GM23248 (cell line): ENCODE measurements around the gene CNTLN. TPM values are rescaled to one million over a fixed set of nuclear protein-coding genes. Genes with fewer than 3 reads are reported as not detected.

Experiments
- DNase-seq: peaks from one replicate; pipeline ENCODE4 v3.0.0-alpha.2; 2015
- H2AFZ ChIP-seq: fragments of 200-600 bp; sonication (generic); 2 replicates; pipeline ENCODE4 v1.6.1; 2016; ENCODE audit warnings: antibody characterized with exemption
- H3F3A ChIP-seq: fragments of 200-600 bp; sonication (generic); 2 replicates; pipeline ENCODE4 v1.6.1; 2016; ENCODE audit warnings: mild to moderate bottlenecking, antibody characterized with exemption, mixed run types; ENCODE audit not compliant: insufficient read depth
- H3K27ac ChIP-seq: fragments of 200-600 bp; sonication (generic); 2 replicates; pipeline ENCODE4 v1.5.1; 2016; ENCODE audit warnings: mild to moderate bottlenecking
- H3K27me3 ChIP-seq: fragments of 200-600 bp; sonication (generic); replicated peaks from 2 replicates; pipeline ENCODE4 v1.6.1; 2016; ENCODE audit warnings: mild to moderate bottlenecking; ENCODE audit not compliant: insufficient read depth
- H3K36me3 ChIP-seq: fragments of 200-600 bp; sonication (generic); 2 replicates; pipeline ENCODE4 v1.6.1; 2016; ENCODE audit warnings: low read depth, mild to moderate bottlenecking
- H3K4me1 ChIP-seq: fragments of 200-600 bp; sonication (generic); 2 replicates; pipeline ENCODE4 v1.6.1; 2016; ENCODE audit warnings: mild to moderate bottlenecking; ENCODE audit not compliant: insufficient read depth
- H3K4me2 ChIP-seq: fragments of 200-600 bp; sonication (generic); one replicate; pipeline ENCODE4 v1.6.1; 2016; ENCODE audit warnings: mild to moderate bottlenecking; ENCODE audit not compliant: unreplicated experiment
- H3K4me3 ChIP-seq: fragments of 200-600 bp; sonication (generic); 2 replicates; pipeline ENCODE4 v1.5.1; 2016; ENCODE audit warnings: mild to moderate bottlenecking
- H3K79me2 ChIP-seq: fragments of 200-600 bp; sonication (generic); 2 replicates; pipeline ENCODE4 v1.6.1; 2016; ENCODE audit warnings: mild to moderate bottlenecking; ENCODE audit not compliant: insufficient read depth
- H3K9ac ChIP-seq: fragments of 200-600 bp; sonication (generic); 2 replicates; pipeline ENCODE4 v1.6.1; 2016; ENCODE audit warnings: mild to moderate bottlenecking
- H3K9me2 ChIP-seq: fragments of 200-600 bp; sonication (generic); 2 replicates; pipeline ENCODE4 v1.6.1; 2016; ENCODE audit warnings: mixed run types, mild to moderate bottlenecking, moderate library complexity; ENCODE audit not compliant: insufficient read depth
- H3K9me3 ChIP-seq: fragments of 200-600 bp; sonication (generic); one replicate; pipeline ENCODE4 v1.6.1; 2017; ENCODE audit warnings: low read depth
- H4K20me1 ChIP-seq: fragments of 200-600 bp; sonication (generic); 2 replicates; pipeline ENCODE4 v1.6.0; 2016; ENCODE audit not compliant: insufficient read depth
- EZH2 ChIP-seq: fragments of 200-600 bp; sonication (generic); IDR thresholded peaks from 2 replicates; pipeline ENCODE4 v1.6.1; 2018; ENCODE audit warnings: antibody characterized with exemption, mild to moderate bottlenecking; ENCODE audit not compliant: insufficient read depth, poor library complexity, severe bottlenecking
- EZH2phosphoT487 ChIP-seq: fragments of 200-600 bp; sonication (generic); IDR thresholded peaks from 2 replicates; pipeline ENCODE4 v1.6.1; 2018; ENCODE audit warnings: antibody characterized with exemption, moderate library complexity, mild to moderate bottlenecking, low read depth; ENCODE audit not compliant: insufficient read depth
- WGBS, 2 experiments: methylation state at CpG; one replicate each; pipeline ENCODE4 v1.1.6; 2015 to 2017; ENCODE audit warnings: low lambda C conversion rate in 2 of 2, low coverage in 1 of 2; ENCODE audit errors: missing lambda C conversion rate in 2 of 2; 5-methylcytosine and 5-hydroxymethylcytosine counted together
- in situ Hi-C: fragments of 300-500 bp; cut with MboI; formaldehyde crosslinking; loops from 2 replicates; pipeline ENCODE4 v1.15.0; 2020
- polyA plus RNA-seq: library from polyadenylated mRNA; unstranded; fragments of >200 nt; fragmentation: Nextera tagmentation; extraction: Ambion mirVana; gene quantifications from 2 replicates; pipeline ENCODE4 v1.2.1, GENCODE V29; 2016
- total RNA-seq: library from RNA; depleted of rRNA; stranded (reverse); fragments of >200 nt; shearing (Covaris generic); gene quantifications from 2 replicates; pipeline ENCODE4 v1.2.3, GENCODE V29; 2014

CNTLN gene
- total and polyA plus RNA-seq, 2 experiments from 2014 or later, result 4.8 to 7.2 TPM

GRCh38 chr9:17403539-17403938 lies 268.7 kb downstream of the CNTLN start:
- 96 to 97% methylated on average over 6 of the region's 6 CpGs for WGBS, 2 experiments
- Histone ChIP-seq H2AFZ (no peak overlapping the region), H3K4me1 (no peaks in the 10 kb centered on the region), H3K27me3 (no peaks in the 10 kb centered on the region), H3K79me2 (no peaks in the 10 kb centered on the region), H3K9me2 (no peaks in the 10 kb centered on the region), H3K4me3 (no peak overlapping the region), H3K9ac (no peak overlapping the region), H3K27ac (no peak overlapping the region), H3K9me3 (no peaks in the 10 kb centered on the region), H3F3A (no peaks in the 10 kb centered on the region), H3K36me3 (no peaks in the 10 kb centered on the region), H4K20me1 (no peaks in the 10 kb centered on the region), H3K4me2 (no peak overlapping the region)
- DNase-seq, result no peak
- TF ChIP-seq EZH2phosphoT487 (no peak), EZH2 (no peak)
- in situ Hi-C loops, result no loop called here

- no peak for DNase-seq
- H2AFZ ChIP-seq, result no peak overlapping the region
- no peak overlapping the region for H3K27ac ChIP-seq
- H3K79me2 ChIP-seq, result no peaks in the 10 kb centered on the region
- WGBS, 2 experiments, result 78 to 85% methylated on average over 3 of the region's 3 CpGs
- in situ Hi-C loops, result no loop called here
- no peaks in the 10 kb centered on the region for H3K36me3 ChIP-seq
- no peaks in the 10 kb centered on the region for H3K9me3 ChIP-seq
- no peak for TF ChIP-seq EZH2phosphoT487
- no peak for TF ChIP-seq EZH2
- H4K20me1 ChIP-seq, result no peaks in the 10 kb centered on the region
- no peaks in the 10 kb centered on the region for H3F3A ChIP-seq
- H3K4me1 ChIP-seq, result no peaks in the 10 kb centered on the region
- no peak overlapping the region for H3K9ac ChIP-seq
- no peak overlapping the region for H3K4me3 ChIP-seq
- no peak overlapping the region for H3K4me2 ChIP-seq
- H3K9me2 ChIP-seq, result no peaks in the 10 kb centered on the region
- no peaks in the 10 kb centered on the region for H3K27me3 ChIP-seq
Observed at GRCh38 chr9:17414986-17415385, 280.1 kb downstream of the CNTLN start.

- Histone ChIP-seq H3K4me2 (no peak overlapping the region), H3K9me2 (no peaks in the 10 kb centered on the region), H3K4me1 (no peaks in the 10 kb centered on the region), H3K79me2 (no peaks in the 10 kb centered on the region), H4K20me1 (no peaks in the 10 kb centered on the region), H3K27ac (no peak overlapping the region), H3K27me3 (no peaks in the 10 kb centered on the region), H3K9ac (no peak overlapping the region), H3K36me3 (no peaks in the 10 kb centered on the region), H3K9me3 (no peaks in the 10 kb centered on the region), H3K4me3 (no peak overlapping the region), H3F3A (no peaks in the 10 kb centered on the region), H2AFZ (no peak overlapping the region)
- in situ Hi-C loops, result no loop called here
- TF ChIP-seq EZH2, result no peak
- no peak for TF ChIP-seq EZH2phosphoT487
- DNase-seq, result peak; percentile 12
- 99% methylated on average over 4 of the region's 4 CpGs for WGBS, 2 experiments
Observed at GRCh38 chr9:17422994-17423680, 288.3 kb downstream of the CNTLN start.

- H3K4me3 ChIP-seq, result no peak overlapping the region
- H3K36me3 ChIP-seq, result no peaks in the 10 kb centered on the region
- no peaks in the 10 kb centered on the region for H3K79me2 ChIP-seq
- no peaks in the 10 kb centered on the region for H3K9me3 ChIP-seq
- no peak overlapping the region for H3K4me2 ChIP-seq
- H3K9me2 ChIP-seq, result no peaks in the 10 kb centered on the region
- in situ Hi-C loops, result no loop called here
- no peak overlapping the region for H3K9ac ChIP-seq
- H3K4me1 ChIP-seq, result no peaks in the 10 kb centered on the region
- WGBS, 2 experiments, result 98% methylated on average over 4 of the region's 4 CpGs
- DNase-seq, result no peak
- no peaks in the 10 kb centered on the region for H4K20me1 ChIP-seq
- TF ChIP-seq EZH2 (no peak), EZH2phosphoT487 (no peak)
- H3K27ac ChIP-seq, result no peak overlapping the region
- no peaks in the 10 kb centered on the region for H3F3A ChIP-seq
- H3K27me3 ChIP-seq, result no peaks in the 10 kb centered on the region
- H2AFZ ChIP-seq, result no peak overlapping the region
Observed at GRCh38 chr9:17423681-17424011, 288.8 kb downstream of the CNTLN start.

GRCh38 chr9:17425384-17425783 lies 290.5 kb downstream of the CNTLN start:
- no peak for DNase-seq
- Histone ChIP-seq H3K27me3 (no peaks in the 10 kb centered on the region), H3K79me2 (no peaks in the 10 kb centered on the region), H3K27ac (no peak overlapping the region), H3K4me1 (no peaks in the 10 kb centered on the region), H3F3A (no peaks in the 10 kb centered on the region), H3K9me2 (no peaks in the 10 kb centered on the region), H3K36me3 (no peaks in the 10 kb centered on the region), H3K9me3 (no peaks in the 10 kb centered on the region), H3K4me2 (no peak overlapping the region), H3K4me3 (no peak overlapping the region), H4K20me1 (no peaks in the 10 kb centered on the region), H3K9ac (no peak overlapping the region), H2AFZ (no peak overlapping the region)
- TF ChIP-seq EZH2 (no peak), EZH2phosphoT487 (no peak)
- 95 to 97% methylated on average over 2 of the region's 2 CpGs for WGBS, 2 experiments
- in situ Hi-C loops, result no loop called here
